Effector memory CD4-positive, alpha-beta T cell (primary cell): Measurements from ENCODE around the gene JMJD7.

ENCODE experiments used
- DNase-seq, 3 donors: peaks; one replicate each; pipeline ENCODE4 v3.0.0-alpha.2; 2020
- H3K27ac ChIP-seq: 2 replicates; pipeline ENCODE4 v1.7.0; 2013; ENCODE audit warnings: mild to moderate bottlenecking, low read length, moderate library complexity; ENCODE audit not compliant: insufficient read depth, poor library complexity, severe bottlenecking
- H3K27me3 ChIP-seq: replicated peaks from 2 replicates; pipeline ENCODE4 v1.7.0; 2013; ENCODE audit warnings: mild to moderate bottlenecking, low read length; ENCODE audit not compliant: insufficient read depth, control insufficient read depth, poor library complexity, severe bottlenecking
- H3K36me3 ChIP-seq: 2 replicates; pipeline ENCODE4 v1.7.0; 2013; ENCODE audit warnings: mild to moderate bottlenecking, low read length, moderate library complexity; ENCODE audit not compliant: control insufficient read depth, insufficient read depth
- H3K4me1 ChIP-seq: 2 replicates; pipeline ENCODE4 v1.7.0; 2013; ENCODE audit warnings: low read length, mild to moderate bottlenecking; ENCODE audit not compliant: control insufficient read depth, insufficient read depth, poor library complexity, severe bottlenecking
- H3K4me3 ChIP-seq: 2 replicates; pipeline ENCODE4 v1.7.0; 2013; ENCODE audit warnings: low read length, low read depth, mild to moderate bottlenecking; ENCODE audit not compliant: insufficient read depth, poor library complexity, severe bottlenecking
- H3K9me3 ChIP-seq: 2 replicates; pipeline ENCODE4 v1.7.0; 2013; ENCODE audit warnings: mild to moderate bottlenecking, low read length, moderate library complexity; ENCODE audit not compliant: control insufficient read depth

Gene JMJD7

DNA sequence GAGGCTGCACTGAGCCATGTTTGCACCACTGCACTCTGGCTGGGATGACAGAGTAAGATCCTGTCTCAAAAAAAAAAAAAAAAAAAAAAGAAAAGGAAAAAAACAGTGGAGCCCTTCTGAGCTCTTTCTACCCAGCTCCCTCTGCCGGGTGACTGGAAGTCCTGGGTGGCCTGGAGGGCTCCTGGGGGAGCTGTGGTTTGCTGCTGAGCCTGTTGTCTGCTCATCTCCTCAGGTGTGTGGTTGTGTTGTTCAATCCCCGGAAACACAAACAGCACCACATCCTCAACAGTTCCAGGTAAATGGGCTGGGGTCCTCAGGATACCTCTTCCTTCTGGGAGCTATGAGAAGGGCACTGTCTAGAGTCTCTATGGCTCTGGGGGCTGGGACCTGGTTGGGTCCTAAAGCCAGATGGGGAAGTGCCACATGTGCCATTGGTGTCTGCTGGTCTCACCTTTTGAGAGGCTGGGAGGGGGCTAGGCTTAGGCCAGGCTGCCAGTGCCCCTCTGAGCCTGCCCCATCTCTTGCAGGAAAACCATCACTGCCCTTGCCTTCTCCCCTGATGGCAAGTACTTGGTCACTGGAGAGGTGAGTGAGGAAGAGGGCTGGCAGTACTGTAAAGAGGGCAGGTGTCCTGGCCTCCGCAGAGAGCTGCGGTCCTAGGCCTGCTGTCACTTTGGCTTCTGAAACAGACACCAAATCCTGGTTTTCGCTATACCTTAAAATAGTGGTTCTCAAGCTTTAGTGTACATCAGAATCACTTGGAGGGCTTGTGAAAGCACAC is 17.1 kb upstream of the JMJD7 start:
- no peak for DNase-seq
- no peaks in the 10 kb centered on the region for H3K9me3 ChIP-seq
- H3K27me3 ChIP-seq, result no peaks in the 10 kb centered on the region
- peaks cover 10% of the 10 kb centered on the region for H3K4me1 ChIP-seq
- peaks cover 15% of the 10 kb centered on the region for H3K36me3 ChIP-seq
- H3K4me3 ChIP-seq, result no peak overlapping the region
- H3K27ac ChIP-seq, result no peak overlapping the region

DNA sequence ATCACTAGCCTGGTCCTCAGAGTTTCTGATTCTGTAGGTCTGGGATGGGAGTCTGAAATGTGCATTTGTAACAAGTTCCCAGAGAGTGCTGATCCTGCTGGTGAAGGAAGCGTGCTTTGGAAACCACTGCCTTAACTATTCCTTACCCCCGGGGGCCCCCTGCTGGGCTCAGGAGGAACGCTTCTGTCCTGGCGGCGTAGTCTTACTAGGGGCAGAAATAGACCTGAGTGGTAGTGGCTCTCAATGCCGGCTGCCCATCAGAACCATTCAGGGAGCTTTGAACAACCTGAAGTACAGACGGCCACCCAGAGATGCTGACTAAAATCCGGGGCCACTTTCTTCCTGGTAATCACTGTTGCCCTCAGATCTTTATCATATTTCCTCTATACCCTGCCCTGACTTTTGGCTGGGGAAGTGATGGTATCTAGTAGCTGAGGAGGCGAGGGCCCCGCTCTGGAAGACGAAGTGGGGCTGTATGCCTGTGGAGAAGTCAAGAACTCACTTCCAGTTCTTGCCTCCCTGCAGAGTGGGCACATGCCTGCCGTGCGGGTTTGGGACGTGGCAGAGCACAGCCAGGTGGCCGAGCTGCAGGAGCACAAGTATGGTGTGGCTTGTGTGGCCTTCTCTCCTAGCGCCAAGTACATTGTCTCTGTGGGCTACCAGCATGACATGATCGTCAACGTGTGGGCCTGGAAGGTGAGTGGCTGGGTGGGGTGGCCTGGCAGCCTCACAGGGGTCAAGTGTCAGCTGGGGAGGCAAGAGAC is 16.3 kb upstream of the JMJD7 start:
- Histone ChIP-seq H3K9me3 (no peaks in the 10 kb centered on the region), H3K36me3 (peaks cover 17% of the 10 kb centered on the region), H3K27ac (no peak overlapping the region), H3K4me1 (peaks cover 10% of the 10 kb centered on the region), H3K4me3 (no peak overlapping the region), H3K27me3 (no peaks in the 10 kb centered on the region)
- DNase-seq, result peak; percentile 51 to 63 (median 55)

DNA sequence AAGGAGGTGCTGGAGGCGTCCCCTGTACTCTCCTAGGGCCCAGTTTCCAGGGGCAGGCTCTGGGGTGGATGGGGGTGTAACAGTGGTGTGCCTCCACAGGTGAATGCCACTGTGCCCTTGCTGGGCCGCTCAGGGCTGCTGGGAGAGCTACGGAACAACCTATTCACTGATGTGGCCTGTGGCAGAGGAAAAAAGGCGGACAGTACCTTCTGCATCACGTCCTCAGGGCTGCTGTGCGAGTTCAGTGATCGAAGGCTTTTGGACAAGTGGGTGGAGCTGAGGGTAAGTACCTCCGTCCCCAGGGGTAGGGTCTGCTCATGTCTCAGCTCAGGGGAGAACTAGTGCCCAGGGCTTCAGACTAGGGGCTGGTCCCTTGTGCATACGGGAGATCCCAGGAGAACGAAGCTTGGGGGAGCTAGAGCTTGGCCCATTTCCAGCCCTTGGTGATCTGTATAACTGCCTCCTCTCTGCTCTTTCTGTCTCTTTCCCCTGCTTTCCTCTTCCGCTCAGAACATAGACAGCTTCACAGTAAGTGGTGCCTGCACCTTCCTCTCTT is 15.0 kb upstream of the JMJD7 start:
- peaks cover 29% of the 10 kb centered on the region for H3K36me3 ChIP-seq
- no peak overlapping the region for H3K27ac ChIP-seq
- H3K9me3 ChIP-seq, result no peaks in the 10 kb centered on the region
- H3K27me3 ChIP-seq, result no peaks in the 10 kb centered on the region
- peaks cover 10% of the 10 kb centered on the region for H3K4me1 ChIP-seq
- H3K4me3 ChIP-seq, result no peak overlapping the region
- DNase-seq, result no peak

DNA sequence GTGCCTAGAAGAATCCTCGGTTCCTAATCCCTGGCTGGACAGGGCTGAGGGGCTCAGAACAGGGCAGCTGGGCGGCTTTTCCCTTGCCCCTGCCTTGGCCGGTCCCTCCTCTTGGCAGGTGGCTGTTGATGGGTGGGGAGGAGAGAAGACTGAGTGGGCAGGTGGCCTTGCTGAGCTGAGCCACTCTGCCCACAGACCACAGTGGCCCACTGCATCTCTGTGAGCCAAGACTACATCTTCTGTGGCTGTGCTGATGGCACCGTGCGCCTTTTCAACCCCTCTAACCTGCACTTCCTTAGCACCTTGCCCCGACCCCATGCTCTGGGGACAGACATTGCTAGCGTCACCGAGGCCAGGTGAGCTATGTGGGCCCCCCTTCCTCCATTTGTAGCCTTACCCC is 14.5 kb upstream of the JMJD7 start:
- Histone ChIP-seq H3K4me3 (no peak overlapping the region), H3K36me3 (peaks cover 34% of the 10 kb centered on the region), H3K27ac (no peak overlapping the region), H3K4me1 (peaks cover 10% of the 10 kb centered on the region), H3K9me3 (no peaks in the 10 kb centered on the region), H3K27me3 (no peaks in the 10 kb centered on the region)
- no peak for DNase-seq

DNA sequence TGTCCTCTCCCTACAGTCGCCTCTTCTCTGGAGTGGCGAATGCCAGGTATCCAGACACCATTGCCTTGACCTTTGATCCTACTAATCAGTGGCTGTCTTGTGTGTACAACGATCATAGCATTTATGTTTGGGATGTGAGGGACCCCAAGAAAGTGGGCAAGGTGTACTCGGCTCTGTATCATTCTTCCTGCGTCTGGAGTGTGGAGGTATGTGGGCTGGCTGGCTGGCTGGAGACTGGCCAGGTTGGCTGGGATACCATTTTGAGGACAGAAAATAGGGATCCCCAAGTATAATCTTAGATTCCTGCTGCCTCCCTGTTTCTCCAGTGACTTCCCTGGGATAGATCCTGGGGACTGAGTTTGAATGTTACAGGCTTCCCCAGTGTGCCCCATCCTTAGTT is 13.4 kb upstream of the JMJD7 start:
- Histone ChIP-seq H3K36me3 (peaks cover 43% of the 10 kb centered on the region), H3K4me3 (no peak overlapping the region), H3K9me3 (no peaks in the 10 kb centered on the region), H3K27ac (no peak overlapping the region), H3K4me1 (peaks cover 10% of the 10 kb centered on the region), H3K27me3 (no peaks in the 10 kb centered on the region)
- no peak for DNase-seq

DNA sequence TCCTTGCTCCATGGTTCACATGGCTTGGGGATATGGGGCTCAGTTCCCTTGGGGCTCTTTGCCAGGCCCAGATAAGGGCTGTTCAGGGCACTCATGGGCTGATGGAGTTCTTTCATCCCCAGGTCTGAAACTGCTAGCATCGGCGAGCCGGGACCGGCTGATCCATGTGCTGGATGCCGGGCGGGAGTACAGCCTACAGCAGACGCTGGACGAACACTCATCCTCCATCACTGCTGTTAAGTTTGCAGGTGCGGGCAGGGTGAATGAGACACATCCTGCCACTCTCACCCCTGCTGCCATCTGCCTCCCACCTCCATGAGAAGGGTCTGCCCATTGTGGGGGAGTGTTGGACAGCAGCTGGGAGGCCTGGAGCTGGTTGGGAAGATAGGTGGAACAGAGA is 11.1 kb upstream of the JMJD7 start:
- Histone ChIP-seq H3K36me3 (peaks cover 49% of the 10 kb centered on the region), H3K9me3 (no peaks in the 10 kb centered on the region), H3K27me3 (no peaks in the 10 kb centered on the region), H3K27ac (no peak overlapping the region), H3K4me1 (peaks cover 1% of the 10 kb centered on the region), H3K4me3 (no peak overlapping the region)
- DNase-seq, result no peak

DNA sequence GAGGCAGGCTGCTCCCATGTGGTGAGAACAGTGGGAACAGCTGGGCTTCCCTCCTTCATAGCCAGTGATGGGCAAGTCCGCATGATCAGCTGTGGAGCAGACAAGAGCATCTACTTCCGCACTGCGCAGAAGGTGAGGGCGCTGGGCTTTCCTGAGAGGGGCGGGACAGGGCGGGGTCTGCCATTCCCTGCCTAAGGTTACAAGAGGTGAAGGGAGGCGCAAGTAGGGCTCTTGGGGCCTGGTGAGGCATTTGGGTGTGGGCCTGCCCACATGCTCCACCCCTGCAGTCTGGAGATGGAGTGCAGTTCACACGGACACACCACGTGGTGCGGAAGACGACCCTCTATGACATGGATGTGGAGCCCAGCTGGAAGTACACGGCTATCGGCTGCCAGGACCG is 10.6 kb upstream of the JMJD7 start:
- no peak for DNase-seq
- no peaks in the 10 kb centered on the region for H3K9me3 ChIP-seq
- no peaks in the 10 kb centered on the region for H3K4me1 ChIP-seq
- peaks cover 51% of the 10 kb centered on the region for H3K36me3 ChIP-seq
- H3K4me3 ChIP-seq, result no peak overlapping the region
- H3K27ac ChIP-seq, result no peak overlapping the region
- no peaks in the 10 kb centered on the region for H3K27me3 ChIP-seq

DNA sequence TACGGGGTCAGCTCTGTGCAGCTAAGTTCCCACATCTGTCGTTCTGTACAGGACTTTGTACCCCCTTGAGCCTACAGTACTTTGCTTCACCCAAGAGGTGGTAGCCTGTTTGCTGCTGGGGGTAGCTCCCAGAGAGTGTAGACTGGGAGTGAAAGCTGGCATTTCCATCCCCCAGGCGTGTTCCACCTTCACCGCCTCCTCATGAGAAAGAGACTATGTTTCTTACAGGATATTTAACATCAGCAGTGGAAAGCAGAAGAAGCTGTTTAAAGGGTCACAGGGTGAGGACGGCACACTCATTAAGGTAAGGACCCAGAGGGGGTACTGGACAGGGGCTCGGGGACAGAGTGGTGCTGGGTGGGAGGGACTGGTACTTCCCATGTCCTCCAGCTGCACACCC is 10.1 kb upstream of the JMJD7 start:
- H3K27ac ChIP-seq, result no peak overlapping the region
- H3K4me3 ChIP-seq, result no peak overlapping the region
- no peaks in the 10 kb centered on the region for H3K27me3 ChIP-seq
- no peak for DNase-seq
- peaks cover 51% of the 10 kb centered on the region for H3K36me3 ChIP-seq
- H3K9me3 ChIP-seq, result no peaks in the 10 kb centered on the region
- H3K4me1 ChIP-seq, result no peaks in the 10 kb centered on the region

DNA sequence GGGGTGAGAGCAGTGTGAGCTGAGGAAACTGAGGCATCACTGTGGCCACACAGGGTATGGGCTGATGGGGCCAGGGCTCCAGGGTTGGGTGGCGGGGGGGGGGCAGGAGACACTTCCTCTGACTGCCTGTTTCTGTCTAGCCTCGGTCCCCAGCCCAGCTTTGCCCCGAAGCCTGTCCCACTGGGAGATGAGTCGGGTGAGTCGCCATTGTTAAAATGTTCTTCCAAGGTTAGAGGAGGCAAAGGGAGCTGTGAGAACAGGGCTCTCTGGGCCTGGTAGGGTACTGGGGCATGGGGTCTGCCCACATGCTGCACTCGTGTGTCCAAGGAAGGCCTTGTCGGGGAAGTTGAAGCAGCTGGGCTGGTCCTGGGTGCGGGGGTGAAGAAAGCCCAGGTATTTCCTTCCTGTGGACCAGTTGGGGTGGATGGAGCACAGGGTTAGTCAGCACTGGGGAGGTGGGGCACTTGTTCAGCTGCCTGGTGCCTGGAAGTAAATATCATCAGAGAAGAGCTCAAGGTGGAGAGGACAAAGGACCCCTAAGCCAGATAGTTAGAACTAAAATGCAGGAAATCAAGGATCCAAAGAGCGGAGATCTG is 8.3 kb upstream of the JMJD7 start:
- H3K9me3 ChIP-seq, result no peaks in the 10 kb centered on the region
- peaks cover 53% of the 10 kb centered on the region for H3K36me3 ChIP-seq
- no peaks in the 10 kb centered on the region for H3K4me1 ChIP-seq
- no peak for DNase-seq
- H3K4me3 ChIP-seq, result no peak overlapping the region
- H3K27ac ChIP-seq, result no peak overlapping the region
- H3K27me3 ChIP-seq, result no peaks in the 10 kb centered on the region
